Measurements from ENCODE around the gene HTD2. TPM values are rescaled to one million over a fixed set of nuclear protein-coding genes. Genes with fewer than 3 reads are reported as not detected.

The HTD2 gene
- total and polyA plus RNA-seq, 2 donors (not counting 3 experiments of a cell fraction or from before 2014, with no cell fraction given): 8.2 to 10.3 TPM

GRCh38 chr3:58334013-58334321 is 27.6 kb downstream of the HTD2 start:
- no peak for DNase-seq (ENCODE audit: low read depth, low spot score)
- peak; percentile 74 for FAIRE-seq
- Histone ChIP-seq H4K20me1 (replicated peaks; ENCODE audit: control insufficient read depth, extremely low read depth, insufficient read depth, low read length) (no peaks in the 10 kb centered on the region), H3K9me3 (replicated peaks; ENCODE audit: control insufficient read depth, insufficient read depth, low read length) (no peaks in the 10 kb centered on the region), H3K36me3 (ENCODE audit: control insufficient read depth in 2 of 2, extremely low read depth in 1 of 2, insufficient read depth in 2 of 2, low read length in 2 of 2) (no peaks in the 10 kb centered on the region), H3K79me2 (ENCODE audit: control insufficient read depth, insufficient read depth, low read length) (peaks cover 3% of the 10 kb centered on the region), H3K9me1 (replicated peaks; ENCODE audit: control insufficient read depth, extremely low read depth, insufficient read depth, low read length) (no peaks in the 10 kb centered on the region), H3K9ac (replicated peaks; ENCODE audit: extremely low read depth, insufficient read depth, low read length) (no peak overlapping the region), H3K4me2 (ENCODE audit: insufficient read depth, low read length) (peak overlapping the region; percentile 89), H3K4me3 (replicated peaks in 1 of 3; ENCODE audit: insufficient read depth in 1 of 3, low read depth in 1 of 3, low read length in 3 of 3) (peak overlapping the region in 2 of 3 experiments; percentile 63 to 71), H2AFZ (ENCODE audit: low read depth, low read length) (no peak overlapping the region), H3K27ac (ENCODE audit: insufficient read depth, low read depth, low read length) (no peak overlapping the region), H3K4me1 (ENCODE audit: control insufficient read depth, extremely low read depth, insufficient read depth, low read length) (peaks cover 12% of the 10 kb centered on the region), H3K27me3 (ENCODE audit: control insufficient read depth in 2 of 2, insufficient read depth in 2 of 2, low read length in 2 of 2) (no peaks in the 10 kb centered on the region)
- ChIA-PET POLR2A (no interaction called here), CTCF (interaction anchor here (0.7 to 2.5 kb wide), 8 partner anchors 9 to 193 kb away, joined by 3 to 18 read pairs (median 4); no protein-coding TSS in a partner anchor)
- dilution Hi-C loops (cut with MboI; ENCODE audit: extremely low pct_ligation_motif_present, low sequenced_read_pairs): no loop called here
- TF ChIP-seq POLR2A (IDR thresholded peaks at IDR 0.05; ENCODE audit: low read depth, low read length): no peak
- TF ChIP-seq EZH2 (IDR thresholded peaks at IDR 0.05; ENCODE audit: borderline replicate concordance, low read depth, low read length, severe bottlenecking): no peak
- TF ChIP-seq MYC (IDR thresholded peaks at IDR 0.05; ENCODE audit: low read depth, low read length): no peak
- TF ChIP-seq GATA2 (IDR thresholded peaks at IDR 0.05; ENCODE audit: insufficient read depth, insufficient read length, low read depth, low read length): no peak
- no peak for TF ChIP-seq CTCF (IDR thresholded peaks at IDR 0.05; ENCODE audit: extremely low read depth in 1 of 2, insufficient read depth in 1 of 2, low read depth in 1 of 2, low read length in 2 of 2)
- no peak for TF ChIP-seq FOS (IDR thresholded peaks at IDR 0.05; ENCODE audit: borderline replicate concordance, insufficient read depth, low read length)
- BruUV-seq (replicated peaks): TSS peak; percentile 26
- intact Hi-C loops (cut with micrococcal nuclease): loop anchor here (5.0 to 10.0 kb wide), 3 partner anchors 98 to 1569 kb away; partner anchors contain the start of gene PDHB

GRCh38 chr3:58334506-58334884 is 28.2 kb downstream of the HTD2 start:
- dilution Hi-C loops (cut with MboI; ENCODE audit: extremely low pct_ligation_motif_present, low sequenced_read_pairs) (no loop called here), intact Hi-C loops (cut with micrococcal nuclease) (loop anchor here (5.0 to 10.0 kb wide), 3 partner anchors 98 to 1570 kb away; partner anchors contain the start of gene PDHB)
- Histone ChIP-seq H3K79me2 (ENCODE audit: control insufficient read depth, insufficient read depth, low read length) (peaks cover 3% of the 10 kb centered on the region), H2AFZ (ENCODE audit: low read depth, low read length) (no peak overlapping the region), H3K27ac (ENCODE audit: insufficient read depth, low read depth, low read length) (no peak overlapping the region), H3K9me1 (replicated peaks; ENCODE audit: control insufficient read depth, extremely low read depth, insufficient read depth, low read length) (no peaks in the 10 kb centered on the region), H3K9ac (replicated peaks; ENCODE audit: extremely low read depth, insufficient read depth, low read length) (no peak overlapping the region), H3K9me3 (replicated peaks; ENCODE audit: control insufficient read depth, insufficient read depth, low read length) (no peaks in the 10 kb centered on the region), H3K4me3 (replicated peaks in 1 of 3; ENCODE audit: insufficient read depth in 1 of 3, low read depth in 1 of 3, low read length in 3 of 3) (no peak overlapping the region), H4K20me1 (replicated peaks; ENCODE audit: control insufficient read depth, extremely low read depth, insufficient read depth, low read length) (no peaks in the 10 kb centered on the region), H3K27me3 (ENCODE audit: control insufficient read depth in 2 of 2, insufficient read depth in 2 of 2, low read length in 2 of 2) (no peaks in the 10 kb centered on the region), H3K36me3 (ENCODE audit: control insufficient read depth in 2 of 2, extremely low read depth in 1 of 2, insufficient read depth in 2 of 2, low read length in 2 of 2) (no peaks in the 10 kb centered on the region), H3K4me1 (ENCODE audit: control insufficient read depth, extremely low read depth, insufficient read depth, low read length) (peaks cover 12% of the 10 kb centered on the region), H3K4me2 (ENCODE audit: insufficient read depth, low read length) (peak overlapping the region; percentile 89)
- TF ChIP-seq CTCF (IDR thresholded peaks at IDR 0.05; ENCODE audit: extremely low read depth in 1 of 2, insufficient read depth in 1 of 2, low read depth in 1 of 2, low read length in 2 of 2) (no peak), JUN (IDR thresholded peaks at IDR 0.05; ENCODE audit: borderline replicate concordance, insufficient read depth, insufficient read length, low read depth) (no peak), EZH2 (IDR thresholded peaks at IDR 0.05; ENCODE audit: borderline replicate concordance, low read depth, low read length, severe bottlenecking) (no peak), MAX (IDR thresholded peaks at IDR 0.05; ENCODE audit: insufficient read depth, insufficient read length) (no peak), POLR2AphosphoS5 (IDR thresholded peaks at IDR 0.05; ENCODE audit: insufficient read depth, low read depth, low read length) (no peak), MYC (IDR thresholded peaks at IDR 0.05; ENCODE audit: low read depth, low read length) (no peak), FOS (IDR thresholded peaks at IDR 0.05; ENCODE audit: borderline replicate concordance, insufficient read depth, low read length) (no peak), GATA2 (IDR thresholded peaks at IDR 0.05; ENCODE audit: insufficient read depth, insufficient read length, low read depth, low read length) (no peak), POLR2A (IDR thresholded peaks at IDR 0.05; ENCODE audit: low read depth, low read length) (no peak)
- CTCF ChIA-PET: interaction anchor here (0.7 to 2.5 kb wide), 8 partner anchors 10 to 192 kb away, joined by 3 to 18 read pairs (median 4); no protein-coding TSS in a partner anchor
- POLR2A ChIA-PET: no interaction called here
- BruUV-seq (replicated peaks): no TSS peak
- FAIRE-seq: no peak
- no peak for DNase-seq (ENCODE audit: low read depth, low spot score)

Data from endothelial cell of umbilical vein (primary cell).